WTC11 (cell line): ENCODE data around the gene EPM2A. TPM values are rescaled to one million over a fixed set of nuclear protein-coding genes. Genes with fewer than 3 reads are reported as not detected.

ENCODE experiments used
- ATAC-seq: fragments of 200-7000 bp; cut with Tn5 transposase; 2 replicates; pipeline ENCODE4 v1.10.0; 2021; ENCODE audit warnings: mild to moderate bottlenecking, moderate library complexity
- CTCF ChIA-PET: fragments of 300-600 bp; sonication (Branson Sonifier 250); formaldehyde crosslinking; loops from one replicate; lab custom pipeline; 2021; ENCODE audit warnings: antibody characterized with exemption; lab: Charles Lee
- POLR2A ChIA-PET: fragments of 350-600 bp; sonication (Branson Sonifier 250); formaldehyde crosslinking; loops from one replicate; lab custom pipeline; 2021; ENCODE audit warnings: antibody characterized with exemption; lab: Charles Lee
- DNase-seq: peaks from one replicate; pipeline ENCODE4 v3.0.0; 2021; ENCODE audit warnings: low spot score
- H3K27ac Mint-ChIP-seq: 2 replicates; pipeline ENCODE4 v1.8.0; 2021; ENCODE audit warnings: mixed read lengths
- H3K27me3 Mint-ChIP-seq: 2 replicates; pipeline ENCODE4 v1.8.0; 2021; ENCODE audit warnings: low read depth, mild to moderate bottlenecking, moderate library complexity, mixed read lengths
- H3K36me3 Mint-ChIP-seq: 2 replicates; pipeline ENCODE4 v1.8.0; 2021; ENCODE audit warnings: mixed read lengths
- H3K4me1 Mint-ChIP-seq: 2 replicates; pipeline ENCODE4 v1.8.0; 2022; ENCODE audit warnings: mixed read lengths
- H3K4me3 Mint-ChIP-seq: 2 replicates; pipeline ENCODE4 v1.8.0; 2021; ENCODE audit warnings: mild to moderate bottlenecking, moderate library complexity, mixed read lengths
- H3K9me3 Mint-ChIP-seq: 2 replicates; pipeline ENCODE4 v1.8.0; 2021; ENCODE audit warnings: mixed read lengths
- ATF2 ChIP-seq: sonication (generic); formaldehyde crosslinking; IDR thresholded peaks from 2 replicates; pipeline ENCODE4 v1.8.1; 2022; ENCODE audit warnings: low read depth, missing genetic modification reagents, borderline replicate concordance
- E2F4 ChIP-seq: sonication (generic); formaldehyde crosslinking; IDR thresholded peaks from 2 replicates; pipeline ENCODE4 v1.8.1; 2022; ENCODE audit warnings: low read depth, mild to moderate bottlenecking, moderate library complexity, missing genetic modification reagents, borderline replicate concordance
- FOXK1 ChIP-seq: sonication (generic); formaldehyde crosslinking; IDR thresholded peaks from 2 replicates; pipeline ENCODE4 v1.8.0; 2022; ENCODE audit warnings: mild to moderate bottlenecking, moderate library complexity, missing genetic modification reagents
- GTF2I ChIP-seq: fragments of 250-450 bp; sonication (Bioruptor Pico); conservative IDR thresholded peaks from 2 replicates; pipeline ENCODE4 v1.4.0; 2021; ENCODE audit warnings: mild to moderate bottlenecking
- KAT7 ChIP-seq: sonication (generic); formaldehyde crosslinking; IDR thresholded peaks from 2 replicates; pipeline ENCODE4 v1.8.1; 2023; ENCODE audit warnings: missing genetic modification reagents, mild to moderate bottlenecking, borderline replicate concordance
- MLX ChIP-seq: sonication (generic); formaldehyde crosslinking; IDR thresholded peaks from 2 replicates; pipeline ENCODE4 v1.8.1; 2023; ENCODE audit warnings: mild to moderate bottlenecking, missing genetic modification reagents, moderate library complexity
- MYBL2 ChIP-seq: sonication (generic); formaldehyde crosslinking; IDR thresholded peaks from 2 replicates; pipeline ENCODE4 v1.8.1; 2023; ENCODE audit warnings: mild to moderate bottlenecking, moderate library complexity, missing genetic modification reagents
- SMAD3 ChIP-seq: sonication (generic); formaldehyde crosslinking; IDR thresholded peaks from 2 replicates; pipeline ENCODE4 v1.8.0; 2022; ENCODE audit warnings: missing genetic modification reagents, mild to moderate bottlenecking, borderline replicate concordance
- SMAD4 ChIP-seq: sonication (generic); formaldehyde crosslinking; IDR thresholded peaks from 2 replicates; pipeline ENCODE4 v1.8.0; 2022; ENCODE audit warnings: mild to moderate bottlenecking, missing genetic modification reagents
- STAT6 ChIP-seq: sonication (generic); formaldehyde crosslinking; conservative IDR thresholded peaks from 2 replicates; pipeline ENCODE4 v1.8.1; 2023; ENCODE audit warnings: mild to moderate bottlenecking, low read depth, missing genetic modification reagents, moderate library complexity
- TEAD4 ChIP-seq: sonication (generic); formaldehyde crosslinking; IDR thresholded peaks from 2 replicates; pipeline ENCODE4 v1.8.0; 2022; ENCODE audit warnings: mild to moderate bottlenecking, missing genetic modification reagents
- USF1 ChIP-seq: sonication (generic); formaldehyde crosslinking; IDR thresholded peaks from 2 replicates; pipeline ENCODE4 v1.8.0; 2022; ENCODE audit warnings: mild to moderate bottlenecking, missing genetic modification reagents
- USF2 ChIP-seq: sonication (generic); formaldehyde crosslinking; IDR thresholded peaks from 2 replicates; pipeline ENCODE4 v1.8.1; 2023; ENCODE audit warnings: mild to moderate bottlenecking, missing genetic modification reagents, moderate library complexity
- ZBTB21 ChIP-seq: sonication (generic); formaldehyde crosslinking; IDR thresholded peaks from 2 replicates; pipeline ENCODE4 v1.8.1; 2023; ENCODE audit warnings: mild to moderate bottlenecking, missing genetic modification reagents, borderline replicate concordance
- ZBTB43 ChIP-seq: sonication (generic); formaldehyde crosslinking; IDR thresholded peaks from 2 replicates; pipeline ENCODE4 v1.8.1; 2023; ENCODE audit warnings: mild to moderate bottlenecking, missing genetic modification reagents
- ZMAT4 ChIP-seq: fragments of 250-450 bp; sonication (Bioruptor Pico); IDR thresholded peaks from 2 replicates; pipeline ENCODE4 v1.9.0; 2021; ENCODE audit warnings: mild to moderate bottlenecking
- ZNF263 ChIP-seq: sonication (generic); formaldehyde crosslinking; IDR thresholded peaks from 2 replicates; pipeline ENCODE4 v1.8.1; 2022; ENCODE audit warnings: low read depth, mild to moderate bottlenecking, moderate library complexity, missing genetic modification reagents
- total RNA-seq: library from RNA; stranded (reverse); gene quantifications from 3 replicates; pipeline ENCODE4 v1.2.3, GENCODE V29; 2021

The EPM2A gene
- total RNA-seq, 1 experiment from 2014 or later, result 5.3 TPM

GRCh38 chr6:145600299-145600698, 135.0 kb downstream of the EPM2A start (continued):
- no peak for TF ChIP-seq STAT6 (CRISPR knock-in tag)
- TF ChIP-seq USF2 (CRISPR knock-in tag), result no peak
- no peak for TF ChIP-seq E2F4 (CRISPR knock-in tag)
- no peak for TF ChIP-seq SMAD3 (CRISPR knock-in tag)
- TF ChIP-seq ZBTB43 (CRISPR knock-in tag), result no peak
- no peak for TF ChIP-seq FOXK1 (CRISPR knock-in tag)

GRCh38 chr6:145588981-145589380, 146.3 kb downstream of the EPM2A start:
- H3K4me3 Mint-ChIP-seq, result no peak overlapping the region
- POLR2A ChIA-PET, result no interaction called here
- no peaks in the 10 kb centered on the region for H3K27me3 Mint-ChIP-seq
- H3K9me3 Mint-ChIP-seq, result peaks cover 10% of the 10 kb centered on the region
- TF ChIP-seq ATF2 (CRISPR knock-in tag), result no peak
- TF ChIP-seq MYBL2, result no peak
- TF ChIP-seq USF2 (CRISPR knock-in tag), result no peak
- no peak for TF ChIP-seq SMAD3 (CRISPR knock-in tag)
- TF ChIP-seq ZNF263 (CRISPR knock-in tag), result no peak
- no peak for TF ChIP-seq TEAD4
- TF ChIP-seq MLX (CRISPR knock-in tag), result no peak
- H3K36me3 Mint-ChIP-seq, result no peaks in the 10 kb centered on the region
- DNase-seq (no peak), ATAC-seq (no peak)
- CTCF ChIA-PET, result no interaction called here
- H3K4me1 Mint-ChIP-seq, result no peaks in the 10 kb centered on the region
- no peak overlapping the region for H3K27ac Mint-ChIP-seq

- ATAC-seq (no peak), DNase-seq (no peak)
- Mint-ChIP-seq H3K4me3 (no peak overlapping the region), H3K36me3 (no peaks in the 10 kb centered on the region), H3K27ac (no peak overlapping the region), H3K9me3 (peaks cover 19% of the 10 kb centered on the region), H3K4me1 (peaks cover 10% of the 10 kb centered on the region), H3K27me3 (no peaks in the 10 kb centered on the region)
- ChIA-PET CTCF (no interaction called here), POLR2A (no interaction called here)
- TF ChIP-seq SMAD4 (CRISPR knock-in tag) (no peak), USF2 (CRISPR knock-in tag) (no peak), KAT7 (CRISPR knock-in tag) (no peak), E2F4 (CRISPR knock-in tag) (no peak), MLX (CRISPR knock-in tag) (no peak), USF1 (CRISPR knock-in tag) (no peak), ZBTB21 (CRISPR knock-in tag) (no peak), GTF2I (CRISPR knock-in tag) (no peak), SMAD3 (CRISPR knock-in tag) (no peak), ZMAT4 (CRISPR knock-in tag) (no peak)
Measured at GRCh38 chr6:145587334-145587733, 148.0 kb downstream of the EPM2A start.
